Measurements from ENCODE around the gene CETP. TPM values are rescaled to one million over a fixed set of nuclear protein-coding genes. Genes with fewer than 3 reads are reported as not detected.

CETP gene
- total and polyA plus RNA-seq, 9 of the 15 experiments (the other 6 are each of a cell fraction or from before 2014, with no cell fraction given): 0.07 to 0.11 TPM; not detected in 7

- TF ChIP-seq NKRF (IDR thresholded peaks at IDR 0.05; ENCODE audit: borderline replicate concordance): 0 out of 2 replicates have a peak, but pooled peaks have one; percentile 3
- TF ChIP-seq RBBP5 (IDR thresholded peaks at IDR 0.05; ENCODE audit: borderline replicate concordance, insufficient read depth, low read length, poor library complexity, severe bottlenecking): peak; percentile 78
- TF ChIP-seq KDM5B (IDR thresholded peaks at IDR 0.05; ENCODE audit: insufficient replicate concordance, low read depth, low read length): peak; percentile 94
- peak; percentile 78 for TF ChIP-seq ASH1L (IDR thresholded peaks at IDR 0.05; ENCODE audit: borderline replicate concordance, low read depth, partially characterized antibody)
- TF ChIP-seq RBM25 (IDR thresholded peaks at IDR 0.05; ENCODE audit: low read depth, low read length, severe bottlenecking): peak; percentile 99
- TF ChIP-seq CBX8 (IDR thresholded peaks at IDR 0.05; ENCODE audit: borderline replicate concordance, extremely low read depth, low read depth, low read length, poor library complexity, severe bottlenecking): no peak
- TF ChIP-seq CREB3L1 (IDR thresholded peaks at IDR 0.05; ENCODE audit: borderline replicate concordance, low read depth): peak; percentile 83
- peak; percentile 45 for TF ChIP-seq CBFA2T2 (conservative IDR thresholded peaks at IDR 0.05)
- TF ChIP-seq ZNF263 (CRISPR knock-in tag; IDR thresholded peaks at IDR 0.05; ENCODE audit: borderline replicate concordance): 0 out of 2 replicates have a peak, but pooled peaks have one; percentile 47
- peak; percentile 96 for TF ChIP-seq TAF1 (IDR thresholded peaks at IDR 0.05; ENCODE audit: control insufficient read depth, extremely low read depth, insufficient read depth, low read length, severe bottlenecking)
- TF ChIP-seq TOE1 (IDR thresholded peaks at IDR 0.05; ENCODE audit: borderline replicate concordance): peak; percentile 14; the same call in 1 of the 2 replicates
- TF ChIP-seq TOE1 (CRISPR knock-in tag; IDR thresholded peaks at IDR 0.05; ENCODE audit: borderline replicate concordance, low read depth): no peak
- no peak for TF ChIP-seq HMG20B (CRISPR knock-in tag; IDR thresholded peaks at IDR 0.05)
- TF ChIP-seq PKNOX1 (IDR thresholded peaks at IDR 0.05): peak; percentile 96
- peak in 1 of 2 experiments; percentile 80; a peak in 2 of 4 replicates for TF ChIP-seq SRF (CRISPR knock-in tag; IDR thresholded peaks at IDR 0.05)
- peak; percentile 98 for TF ChIP-seq ZSCAN32 (CRISPR knock-in tag; IDR thresholded peaks at IDR 0.05)
- TF ChIP-seq BHLHE40 (IDR thresholded peaks at IDR 0.05; ENCODE audit: low read length): peak; percentile 90
- TF ChIP-seq ZSCAN29 (IDR thresholded peaks at IDR 0.05): no peak
- TF ChIP-seq PHF8 (IDR thresholded peaks at IDR 0.05; ENCODE audit: borderline replicate concordance, low read length): peak; percentile 85; the same call in 1 of the 2 replicates
- TF ChIP-seq SOX6 (IDR thresholded peaks at IDR 0.05): peak; percentile 24; the same call in 1 of the 2 replicates
These were observed 29.6 kb upstream of the CETP start, which contains the start of gene HERPUD1 (continued) for GRCh38 chr16:56931892-56932720.

All from K562 (cell line).